ENCODE data around the gene TET3. TPM values are rescaled to one million over a fixed set of nuclear protein-coding genes. Genes with fewer than 3 reads are reported as not detected.
A peak's percentile ranks its signal among the peaks of the same experiment; 100 is the strongest.

TET3 gene
- total RNA-seq, 3 donors from 2014 or later: 7.9 to 13.2 (median 9.8) TPM

GRCh38 chr2:73983322-73984202 is 1.1 kb upstream of the TET3 start:
- peak; percentile 95 to 97 for DNase-seq (ENCODE audit: low spot score in 2 of 2)
- no peaks in the 10 kb centered on the region for H3K36me3 ChIP-seq
- peak overlapping the region; percentile 54 to 83 (median 69) for H3K4me3 ChIP-seq
- peak in 2 of 3 donors; percentile 22 to 56 for TF ChIP-seq CTCF (IDR thresholded peaks at IDR 0.05)
- TF ChIP-seq POLR2A (IDR thresholded peaks at IDR 0.05): peak; percentile 9
- TF ChIP-seq POLR2AphosphoS5 (IDR thresholded peaks at IDR 0.05): peak; percentile 59 to 90 (median 71)
- peak overlapping the region; percentile 90 to 91 for H3K27ac ChIP-seq
- no peaks in the 10 kb centered on the region for H3K27me3 ChIP-seq
- intact Hi-C loops (cut with DNase I; ENCODE audit: low total_unique reads): loop anchor here (10.0 kb wide), 1 partner anchor 59 kb away; the partner anchor contains the start of gene DGUOK
- peaks cover 8 to 12% of the 10 kb centered on the region in 2 donors for H3K4me1 ChIP-seq
- no peaks in the 10 kb centered on the region for H3K9me3 ChIP-seq

- intact Hi-C loops (cut with DNase I; ENCODE audit: low total_unique reads): loop anchor here (10.0 kb wide), 1 partner anchor 60 kb away; the partner anchor contains the start of gene DGUOK
- peak in 1 of 2 donors; percentile 58 for DNase-seq (ENCODE audit: low spot score in 2 of 2)
These were observed 205 bp downstream of the TET3 start for GRCh38 chr2:73984922-73985307.

GRCh38 chr2:73985308-73986084 is 786 bp downstream of the TET3 start:
- peak overlapping the region; percentile 54 to 83 (median 69) for H3K4me3 ChIP-seq
- H3K4me1 ChIP-seq: peaks cover 8 to 12% of the 10 kb centered on the region in 2 donors
- no peaks in the 10 kb centered on the region for H3K27me3 ChIP-seq
- DNase-seq (ENCODE audit: low spot score in 2 of 2): no peak
- no peaks in the 10 kb centered on the region for H3K9me3 ChIP-seq
- intact Hi-C loops (cut with DNase I; ENCODE audit: low total_unique reads): loop anchor here (10.0 kb wide), 1 partner anchor 61 kb away; the partner anchor contains the start of gene DGUOK
- H3K36me3 ChIP-seq: no peaks in the 10 kb centered on the region
- peak overlapping the region; percentile 90 to 91 for H3K27ac ChIP-seq
- TF ChIP-seq POLR2A (IDR thresholded peaks at IDR 0.05): no peak
- TF ChIP-seq POLR2AphosphoS5 (IDR thresholded peaks at IDR 0.05): no peak
- TF ChIP-seq CTCF (IDR thresholded peaks at IDR 0.05): no peak

More at GRCh38 chr2:73984922-73985307, 205 bp downstream of the TET3 start:
- Histone ChIP-seq H3K9me3 (no peaks in the 10 kb centered on the region), H3K27me3 (no peaks in the 10 kb centered on the region), H3K36me3 (no peaks in the 10 kb centered on the region), H3K4me3 (peak overlapping the region; percentile 54 to 83 (median 69)), H3K4me1 (peaks cover 8 to 12% of the 10 kb centered on the region in 2 donors), H3K27ac (peak overlapping the region; percentile 90 to 91)
- TF ChIP-seq CTCF (IDR thresholded peaks at IDR 0.05) (no peak), POLR2AphosphoS5 (IDR thresholded peaks at IDR 0.05) (no peak), POLR2A (IDR thresholded peaks at IDR 0.05) (no peak)

- peak overlapping the region; percentile 54 to 83 (median 69) for H3K4me3 ChIP-seq
- no peaks in the 10 kb centered on the region for H3K27me3 ChIP-seq
- H3K9me3 ChIP-seq: no peaks in the 10 kb centered on the region
- H3K36me3 ChIP-seq: no peaks in the 10 kb centered on the region
- intact Hi-C loops (cut with DNase I; ENCODE audit: low total_unique reads): loop anchor here (10.0 kb wide), 1 partner anchor 61 kb away; the partner anchor contains the start of gene DGUOK
- peak overlapping the region; percentile 73 to 90 for H3K27ac ChIP-seq
- no peak for DNase-seq (ENCODE audit: low spot score in 2 of 2)
- peaks cover 8 to 12% of the 10 kb centered on the region in 2 donors for H3K4me1 ChIP-seq
- no peak for TF ChIP-seq POLR2AphosphoS5 (IDR thresholded peaks at IDR 0.05)
- TF ChIP-seq POLR2A (IDR thresholded peaks at IDR 0.05): no peak
- no peak for TF ChIP-seq CTCF (IDR thresholded peaks at IDR 0.05)
These were observed 1.5 kb downstream of the TET3 start for GRCh38 chr2:73986085-73986681.
